Neutrophil (primary cell): ENCODE results near the gene P3H4.

Source experiments
- H3K27ac ChIP-seq: fragments of 200-600 bp; sonication (generic); 2 replicates; pipeline ENCODE4 v1.5.1; 2016; ENCODE audit warnings: mild to moderate bottlenecking, moderate library complexity
- H3K27me3 ChIP-seq: fragments of 200-600 bp; sonication (generic); 2 replicates; pipeline ENCODE4 v1.6.0; 2016; ENCODE audit warnings: mild to moderate bottlenecking
- H3K36me3 ChIP-seq: fragments of 200-600 bp; sonication (generic); 2 replicates; pipeline ENCODE4 v1.5.1; 2017
- H3K4me1 ChIP-seq, 2 experiments: fragments of 200-600 bp in 1 of 2; sonication (generic) in 1 of 2; 1 replicate in 1 of 2; 2 replicates in 1 of 2; pipeline versions ENCODE4 v1.5.1 to v1.6.1; 2013 to 2016; ENCODE audit warnings: low read depth in 1 of 2, low read length in 1 of 2, mild to moderate bottlenecking in 1 of 2, moderate library complexity in 1 of 2; ENCODE audit not compliant: control insufficient read depth in 1 of 2, insufficient read depth in 1 of 2
- H3K4me3 ChIP-seq, 2 experiments: fragments of 200-600 bp in 1 of 2; sonication (generic) in 1 of 2; 1 replicate in 1 of 2; 2 replicates in 1 of 2; pipeline ENCODE4 v1.5.1; 2013 to 2016; ENCODE audit warnings: low read depth in 1 of 2, low read length in 1 of 2, mild to moderate bottlenecking in 1 of 2, moderate library complexity in 1 of 2
- H3K9me3 ChIP-seq: fragments of 200-600 bp; sonication (generic); 2 replicates; pipeline ENCODE4 v1.5.1; 2016
- CTCF ChIP-seq: fragments of 200-600 bp; sonication (generic); IDR thresholded peaks from 2 replicates; pipeline ENCODE4 v1.5.1; 2016; ENCODE audit warnings: antibody characterized with exemption

Gene P3H4

GRCh38 chr17:41803049-41804020 is 8.4 kb downstream of the P3H4 start:
- no peaks in the 10 kb centered on the region for H3K4me1 ChIP-seq
- no peak overlapping the region for H3K4me3 ChIP-seq
- no peak overlapping the region for H3K27ac ChIP-seq
- TF ChIP-seq CTCF: no peak
- H3K36me3 ChIP-seq: no peaks in the 10 kb centered on the region
- H3K27me3 ChIP-seq: peaks cover under 1% of the 10 kb centered on the region
- H3K9me3 ChIP-seq: no peaks in the 10 kb centered on the region

GRCh38 chr17:41801374-41802271 is 10.1 kb downstream of the P3H4 start:
- H3K4me3 ChIP-seq: no peak overlapping the region
- no peaks in the 10 kb centered on the region for H3K27me3 ChIP-seq
- H3K9me3 ChIP-seq: no peaks in the 10 kb centered on the region
- H3K36me3 ChIP-seq: no peaks in the 10 kb centered on the region
- no peaks in the 10 kb centered on the region for H3K4me1 ChIP-seq
- peak; percentile 88 for TF ChIP-seq CTCF
- H3K27ac ChIP-seq: no peak overlapping the region

GRCh38 chr17:41800601-41801373 is 11.0 kb downstream of the P3H4 start:
- no peak for TF ChIP-seq CTCF
- Histone ChIP-seq H3K27ac (no peak overlapping the region), H3K9me3 (no peaks in the 10 kb centered on the region), H3K27me3 (no peaks in the 10 kb centered on the region), H3K4me1 (no peaks in the 10 kb centered on the region), H3K4me3 (no peak overlapping the region), H3K36me3 (no peaks in the 10 kb centered on the region)

GRCh38 chr17:41799366-41799765 is 12.4 kb downstream of the P3H4 start:
- Histone ChIP-seq H3K27ac (no peak overlapping the region), H3K4me3 (no peak overlapping the region)
- TF ChIP-seq CTCF: no peak

GRCh38 chr17:41797377-41797776 is 14.4 kb downstream of the P3H4 start:
- H3K9me3 ChIP-seq: no peaks in the 10 kb centered on the region
- H3K4me1 ChIP-seq: no peaks in the 10 kb centered on the region
- H3K36me3 ChIP-seq: no peaks in the 10 kb centered on the region
- H3K27ac ChIP-seq: no peak overlapping the region
- TF ChIP-seq CTCF: no peak
- no peak overlapping the region for H3K4me3 ChIP-seq
- H3K27me3 ChIP-seq: peaks cover 11% of the 10 kb centered on the region

More at GRCh38 chr17:41799366-41799765, 12.4 kb downstream of the P3H4 start:
- no peaks in the 10 kb centered on the region for H3K27me3 ChIP-seq
- no peaks in the 10 kb centered on the region for H3K4me1 ChIP-seq
- H3K9me3 ChIP-seq: no peaks in the 10 kb centered on the region
- H3K36me3 ChIP-seq: no peaks in the 10 kb centered on the region
